Right lung (tissue), 5 donors: Measurements from ENCODE around the gene CCR8. TPM values are rescaled to one million over a fixed set of nuclear protein-coding genes. Genes with fewer than 3 reads are reported as not detected.
"Not testable (repeated sequence)": the region's sequence is repeated elsewhere in the genome, so short reads cannot be mapped to it uniquely, and the experiment has no call there.

Experiments used
- DNase-seq, 2 donors: peaks; one replicate each; pipeline ENCODE4 v3.0.0-alpha.2; 2013
- polyA plus RNA-seq, 5 donors: library from polyadenylated mRNA; unstranded; fragments of 120-200 nt; gene quantifications; one replicate each; pipeline versions ENCODE4 v1.2.1 to v1.2.3, GENCODE V29; 2013; ENCODE audit warnings: inconsistent platforms in 1 of 5, low replicate concordance in 1 of 5; ENCODE audit not compliant: insufficient read length in 5 of 5, insufficient read depth in 1 of 5

Gene CCR8
- polyA plus RNA-seq, 5 donors: not detected

GRCh38 chr3:39313289-39313688 is 16.2 kb upstream of the CCR8 start:
- DNase-seq: no peak

- DNase-seq: no peak
Observed at GRCh38 chr3:39315420-39315819, 14.1 kb upstream of the CCR8 start.

- no peak for DNase-seq
Observed at GRCh38 chr3:39317571-39318169, 11.8 kb upstream of the CCR8 start.

- DNase-seq: no peak
Observed at GRCh38 chr3:39318301-39318700, 11.2 kb upstream of the CCR8 start.

GRCh38 chr3:39319249-39319648 is 10.3 kb upstream of the CCR8 start:
- DNase-seq: no peak

- DNase-seq: not testable (repeated sequence)
Observed at GRCh38 chr3:39321574-39321983, 7.9 kb upstream of the CCR8 start.

- not testable (repeated sequence) for DNase-seq
Observed at GRCh38 chr3:39322209-39322715, 7.2 kb upstream of the CCR8 start.

GRCh38 chr3:39322936-39323335 is 6.6 kb upstream of the CCR8 start:
- no peak for DNase-seq

- DNase-seq: no peak
Observed at GRCh38 chr3:39323494-39323893, 6.0 kb upstream of the CCR8 start.

- DNase-seq: no peak
Observed at GRCh38 chr3:39325236-39325635, 4.3 kb upstream of the CCR8 start.

- DNase-seq: no peak
Observed at GRCh38 chr3:39327053-39327745, 2.3 kb upstream of the CCR8 start.

GRCh38 chr3:39327746-39328349 is 1.7 kb upstream of the CCR8 start:
- no peak for DNase-seq

- no peak for DNase-seq
Observed at GRCh38 chr3:39330824-39331223, 1.3 kb downstream of the CCR8 start.

- DNase-seq: no peak
Observed at GRCh38 chr3:39332525-39332924, 3.0 kb downstream of the CCR8 start.

- no peak for DNase-seq
Observed at GRCh38 chr3:39333607-39334006, 4.1 kb downstream of the CCR8 start.

GRCh38 chr3:39334205-39334604 is 4.7 kb downstream of the CCR8 start:
- DNase-seq: no peak

GRCh38 chr3:39338201-39338600 is 8.7 kb downstream of the CCR8 start:
- DNase-seq: no peak

GRCh38 chr3:39339086-39339485 is 9.6 kb downstream of the CCR8 start:
- no peak for DNase-seq

- DNase-seq: no peak
Observed at GRCh38 chr3:39343076-39343717, 13.7 kb downstream of the CCR8 start.

GRCh38 chr3:39343760-39344159 is 14.3 kb downstream of the CCR8 start:
- no peak for DNase-seq

- DNase-seq: no peak
Observed at GRCh38 chr3:39344746-39345344, 15.3 kb downstream of the CCR8 start.
